ENCODE data around the gene THAP7. TPM values are rescaled to one million over a fixed set of nuclear protein-coding genes. Genes with fewer than 3 reads are reported as not detected.

The THAP7 gene
- total RNA-seq, 1 experiment from 2014 or later = 19.3 TPM

DNA sequence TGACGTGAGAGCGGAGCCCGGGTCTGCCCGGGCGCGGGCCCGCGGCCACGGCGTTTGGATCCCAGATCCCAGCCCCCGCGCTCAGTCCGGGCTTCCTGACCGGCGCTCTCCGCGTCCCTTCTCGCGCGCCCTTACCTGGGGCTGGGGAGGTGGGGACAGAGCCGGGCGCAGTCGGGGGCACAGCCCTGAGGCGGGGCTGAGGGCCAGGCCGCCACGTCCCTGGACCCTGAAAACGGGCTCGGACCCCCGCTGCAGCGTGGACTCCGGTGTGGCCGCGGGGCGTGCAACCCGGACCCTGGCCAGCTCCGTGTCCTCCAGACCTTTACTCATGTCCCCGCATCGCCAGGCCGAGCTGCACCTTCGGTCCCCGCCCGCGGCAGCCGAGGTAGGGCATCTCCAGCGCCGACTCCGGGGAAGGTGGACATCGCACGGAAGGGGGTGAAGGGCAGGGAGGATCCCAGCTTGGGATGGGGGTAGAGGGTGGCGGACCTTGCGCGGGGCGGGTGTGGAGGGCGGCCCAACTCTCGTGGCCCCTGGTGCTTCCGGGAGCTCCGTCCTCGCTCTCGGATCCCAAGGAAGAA, 44.7 kb downstream of the THAP7 start (continued):
- TF ChIP-seq, protein P1, sequence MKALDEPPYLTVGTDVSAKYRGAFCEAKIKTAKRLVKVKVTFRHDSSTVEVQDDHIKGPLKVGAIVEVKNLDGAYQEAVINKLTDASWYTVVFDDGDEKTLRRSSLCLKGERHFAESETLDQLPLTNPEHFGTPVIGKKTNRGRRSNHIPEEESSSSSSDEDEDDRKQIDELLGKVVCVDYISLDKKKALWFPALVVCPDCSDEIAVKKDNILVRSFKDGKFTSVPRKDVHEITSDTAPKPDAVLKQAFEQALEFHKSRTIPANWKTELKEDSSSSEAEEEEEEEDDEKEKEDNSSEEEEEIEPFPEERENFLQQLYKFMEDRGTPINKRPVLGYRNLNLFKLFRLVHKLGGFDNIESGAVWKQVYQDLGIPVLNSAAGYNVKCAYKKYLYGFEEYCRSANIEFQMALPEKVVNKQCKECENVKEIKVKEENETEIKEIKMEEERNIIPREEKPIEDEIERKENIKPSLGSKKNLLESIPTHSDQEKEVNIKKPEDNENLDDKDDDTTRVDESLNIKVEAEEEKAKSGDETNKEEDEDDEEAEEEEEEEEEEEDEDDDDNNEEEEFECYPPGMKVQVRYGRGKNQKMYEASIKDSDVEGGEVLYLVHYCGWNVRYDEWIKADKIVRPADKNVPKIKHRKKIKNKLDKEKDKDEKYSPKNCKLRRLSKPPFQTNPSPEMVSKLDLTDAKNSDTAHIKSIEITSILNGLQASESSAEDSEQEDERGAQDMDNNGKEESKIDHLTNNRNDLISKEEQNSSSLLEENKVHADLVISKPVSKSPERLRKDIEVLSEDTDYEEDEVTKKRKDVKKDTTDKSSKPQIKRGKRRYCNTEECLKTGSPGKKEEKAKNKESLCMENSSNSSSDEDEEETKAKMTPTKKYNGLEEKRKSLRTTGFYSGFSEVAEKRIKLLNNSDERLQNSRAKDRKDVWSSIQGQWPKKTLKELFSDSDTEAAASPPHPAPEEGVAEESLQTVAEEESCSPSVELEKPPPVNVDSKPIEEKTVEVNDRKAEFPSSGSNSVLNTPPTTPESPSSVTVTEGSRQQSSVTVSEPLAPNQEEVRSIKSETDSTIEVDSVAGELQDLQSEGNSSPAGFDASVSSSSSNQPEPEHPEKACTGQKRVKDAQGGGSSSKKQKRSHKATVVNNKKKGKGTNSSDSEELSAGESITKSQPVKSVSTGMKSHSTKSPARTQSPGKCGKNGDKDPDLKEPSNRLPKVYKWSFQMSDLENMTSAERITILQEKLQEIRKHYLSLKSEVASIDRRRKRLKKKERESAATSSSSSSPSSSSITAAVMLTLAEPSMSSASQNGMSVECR (CRISPR knock-in tag; IDR thresholded peaks at IDR 0.05; ENCODE audit: borderline replicate concordance) = peak; percentile 50; the same call in 1 of the 2 replicates
- no peak for TF ChIP-seq NFYB (CRISPR knock-in tag; conservative IDR thresholded peaks at IDR 0.05; ENCODE audit: low read depth)

DNA sequence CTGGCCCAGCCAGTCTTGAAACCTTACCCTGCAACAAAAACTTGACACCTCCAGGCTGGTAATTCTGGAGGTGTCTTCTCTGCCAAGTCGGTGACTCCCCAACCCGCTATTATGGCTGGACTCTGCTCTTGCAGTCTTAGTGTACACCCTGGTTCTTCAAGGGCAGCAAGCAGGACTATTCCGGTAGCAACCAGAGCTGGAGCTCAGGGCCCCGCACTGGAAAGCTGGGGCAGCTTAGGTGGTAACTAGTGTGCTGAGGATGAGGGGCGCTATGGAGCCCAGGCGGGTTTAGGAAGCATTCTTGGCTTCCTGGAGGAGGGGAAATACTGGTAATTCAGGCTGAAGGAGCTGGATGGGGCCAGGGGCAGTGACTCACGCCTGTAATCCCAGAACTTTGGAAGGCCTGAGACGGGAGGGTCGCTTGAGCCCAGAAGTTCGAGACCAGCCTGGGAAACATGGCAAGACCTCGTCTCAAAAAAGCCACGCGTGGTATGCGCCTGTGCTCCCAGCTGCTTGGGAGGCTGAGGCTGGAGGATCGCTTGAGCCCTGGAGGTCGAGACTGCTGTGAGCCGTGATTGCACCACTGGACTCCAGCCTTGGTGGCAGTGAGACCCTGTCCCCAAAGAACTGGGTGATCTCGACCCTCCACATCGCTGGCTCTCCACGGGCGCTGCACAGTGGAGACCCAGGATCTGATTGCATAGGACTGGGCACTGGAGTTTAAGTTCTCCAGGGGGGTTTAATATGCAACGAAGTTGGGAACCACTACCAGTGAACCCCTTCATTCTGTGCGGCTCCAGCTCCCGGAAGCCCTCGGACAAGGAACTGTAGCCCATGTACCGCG, 45.4 kb downstream of the THAP7 start:
- DNase-seq (ENCODE audit: low spot score) = peak; percentile 61

DNA sequence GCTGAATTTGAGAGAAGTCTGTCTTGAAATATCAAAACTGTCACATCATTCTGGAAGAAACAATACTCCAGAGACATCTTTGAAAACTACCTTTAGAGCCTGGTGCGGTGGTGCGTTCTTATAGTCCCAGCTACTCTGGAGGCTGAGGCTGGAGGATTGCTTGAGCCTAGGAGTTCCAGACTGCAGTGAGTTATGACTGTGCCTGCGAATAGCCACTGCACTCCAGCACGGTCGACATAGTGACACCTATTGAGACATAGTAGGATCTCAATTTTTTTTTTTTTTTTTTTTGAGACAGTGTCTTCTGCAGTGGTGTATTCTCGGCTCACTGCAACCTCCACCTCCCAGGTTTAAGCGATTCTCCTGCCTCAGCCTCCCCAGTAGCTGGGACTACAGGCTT, 46.4 kb downstream of the THAP7 start:
- TF ChIP-seq ZNF396 (CRISPR knock-in tag; IDR thresholded peaks at IDR 0.05; ENCODE audit: borderline replicate concordance) = no peak
- no peak for TF ChIP-seq HMGA2 (CRISPR knock-in tag; IDR thresholded peaks at IDR 0.05)
- no peak for TF ChIP-seq NFYB (CRISPR knock-in tag; conservative IDR thresholded peaks at IDR 0.05; ENCODE audit: low read depth)
- TF ChIP-seq SMAD3 (CRISPR knock-in tag; IDR thresholded peaks at IDR 0.05; ENCODE audit: borderline replicate concordance) = no peak
- no peak for TF ChIP-seq OVOL2 (CRISPR knock-in tag; IDR thresholded peaks at IDR 0.05; ENCODE audit: borderline replicate concordance)
- TF ChIP-seq ZNF121 (CRISPR knock-in tag; IDR thresholded peaks at IDR 0.05) = no peak
- TF ChIP-seq TEAD1 (CRISPR knock-in tag; IDR thresholded peaks at IDR 0.05) = no peak
- TF ChIP-seq, protein P2, sequence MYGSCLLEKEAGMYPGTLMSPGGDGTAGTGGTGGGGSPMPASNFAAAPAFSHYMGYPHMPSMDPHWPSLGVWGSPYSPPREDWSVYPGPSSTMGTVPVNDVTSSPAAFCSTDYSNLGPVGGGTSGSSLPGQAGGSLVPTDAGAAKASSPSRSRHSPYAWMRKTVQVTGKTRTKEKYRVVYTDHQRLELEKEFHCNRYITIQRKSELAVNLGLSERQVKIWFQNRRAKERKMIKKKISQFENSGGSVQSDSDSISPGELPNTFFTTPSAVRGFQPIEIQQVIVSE (CRISPR knock-in tag; IDR thresholded peaks at IDR 0.05; ENCODE audit: borderline replicate concordance) = no peak
- ATAC-seq = no peak
- CTCF ChIA-PET = interaction anchor here (0.7 to 5.1 kb wide), 13 partner anchors 8 to 151 kb away, joined by 3 to 72 read pairs (median 7); partner anchors contain the start of genes AIFM3, CRKL and LZTR1
- Mint-ChIP-seq H3K4me1 (peaks cover 12% of the 10 kb centered on the region), H3K36me3 (peaks cover 30% of the 10 kb centered on the region), H3K27me3 (ENCODE audit: low read depth) (peaks cover 12% of the 10 kb centered on the region; the same call in 1 of the 2 replicates), H3K27ac (no peak overlapping the region), H3K4me3 (no peak overlapping the region), H3K9me3 (no peaks in the 10 kb centered on the region)
- POLR2A ChIA-PET = interaction anchor here (0.8 to 1.7 kb wide), 4 partner anchors 8 to 64 kb away, joined by 3 to 7 read pairs (median 4); partner anchors contain the start of genes CRKL and LZTR1
- no peak for DNase-seq (ENCODE audit: low spot score)

More for the DNA sequence above, 45.4 kb downstream of the THAP7 start:
- Mint-ChIP-seq H3K9me3 (no peaks in the 10 kb centered on the region), H3K4me1 (peaks cover 12% of the 10 kb centered on the region), H3K27me3 (ENCODE audit: low read depth) (peaks cover 12% of the 10 kb centered on the region; the same call in 1 of the 2 replicates), H3K4me3 (peak overlapping the region; percentile 74), H3K36me3 (peaks cover 21% of the 10 kb centered on the region), H3K27ac (peak overlapping the region; percentile 79; the same call in 1 of the 2 replicates)
- peak; percentile 69 for ATAC-seq
- ChIA-PET CTCF (interaction anchor here (0.5 to 5.1 kb wide), 26 partner anchors 8 to 152 kb away, joined by 3 to 72 read pairs (median 4); partner anchors contain the start of genes AIFM3, CRKL and LZTR1), POLR2A (interaction anchor here (0.6 to 1.7 kb wide), 6 partner anchors 9 to 39 kb away, joined by 3 to 8 read pairs (median 6); partner anchors contain the start of genes CRKL and LZTR1)
- TF ChIP-seq GABPB1 (CRISPR knock-in tag; IDR thresholded peaks at IDR 0.05) (no peak), GTF2I (CRISPR knock-in tag; conservative IDR thresholded peaks at IDR 0.05) (0 out of 2 replicates have a peak, but pooled peaks have one; percentile 33), E2F5 (CRISPR knock-in tag; IDR thresholded peaks at IDR 0.05) (0 out of 2 replicates have a peak, but pooled peaks have one; percentile 16), ZNF396 (CRISPR knock-in tag; IDR thresholded peaks at IDR 0.05; ENCODE audit: borderline replicate concordance) (no peak), ZNF121 (CRISPR knock-in tag; IDR thresholded peaks at IDR 0.05) (peak; percentile 38; the same call in 1 of the 2 replicates), NFE2L1 (CRISPR knock-in tag; IDR thresholded peaks at IDR 0.05) (no peak), ETV6 (CRISPR knock-in tag; IDR thresholded peaks at IDR 0.05) (0 out of 2 replicates have a peak, but pooled peaks have one; percentile 32)
- TF ChIP-seq, protein P3, sequence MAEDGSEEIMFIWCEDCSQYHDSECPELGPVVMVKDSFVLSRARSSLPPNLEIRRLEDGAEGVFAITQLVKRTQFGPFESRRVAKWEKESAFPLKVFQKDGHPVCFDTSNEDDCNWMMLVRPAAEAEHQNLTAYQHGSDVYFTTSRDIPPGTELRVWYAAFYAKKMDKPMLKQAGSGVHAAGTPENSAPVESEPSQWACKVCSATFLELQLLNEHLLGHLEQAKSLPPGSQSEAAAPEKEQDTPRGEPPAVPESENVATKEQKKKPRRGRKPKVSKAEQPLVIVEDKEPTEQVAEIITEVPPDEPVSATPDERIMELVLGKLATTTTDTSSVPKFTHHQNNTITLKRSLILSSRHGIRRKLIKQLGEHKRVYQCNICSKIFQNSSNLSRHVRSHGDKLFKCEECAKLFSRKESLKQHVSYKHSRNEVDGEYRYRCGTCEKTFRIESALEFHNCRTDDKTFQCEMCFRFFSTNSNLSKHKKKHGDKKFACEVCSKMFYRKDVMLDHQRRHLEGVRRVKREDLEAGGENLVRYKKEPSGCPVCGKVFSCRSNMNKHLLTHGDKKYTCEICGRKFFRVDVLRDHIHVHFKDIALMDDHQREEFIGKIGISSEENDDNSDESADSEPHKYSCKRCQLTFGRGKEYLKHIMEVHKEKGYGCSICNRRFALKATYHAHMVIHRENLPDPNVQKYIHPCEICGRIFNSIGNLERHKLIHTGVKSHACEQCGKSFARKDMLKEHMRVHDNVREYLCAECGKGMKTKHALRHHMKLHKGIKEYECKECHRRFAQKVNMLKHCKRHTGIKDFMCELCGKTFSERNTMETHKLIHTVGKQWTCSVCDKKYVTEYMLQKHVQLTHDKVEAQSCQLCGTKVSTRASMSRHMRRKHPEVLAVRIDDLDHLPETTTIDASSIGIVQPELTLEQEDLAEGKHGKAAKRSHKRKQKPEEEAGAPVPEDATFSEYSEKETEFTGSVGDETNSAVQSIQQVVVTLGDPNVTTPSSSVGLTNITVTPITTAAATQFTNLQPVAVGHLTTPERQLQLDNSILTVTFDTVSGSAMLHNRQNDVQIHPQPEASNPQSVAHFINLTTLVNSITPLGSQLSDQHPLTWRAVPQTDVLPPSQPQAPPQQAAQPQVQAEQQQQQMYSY (CRISPR knock-in tag; IDR thresholded peaks at IDR 0.05) = peak; percentile 70

All from WTC11 (cell line).